ENCODE data around the gene MTCH2.

DNA sequence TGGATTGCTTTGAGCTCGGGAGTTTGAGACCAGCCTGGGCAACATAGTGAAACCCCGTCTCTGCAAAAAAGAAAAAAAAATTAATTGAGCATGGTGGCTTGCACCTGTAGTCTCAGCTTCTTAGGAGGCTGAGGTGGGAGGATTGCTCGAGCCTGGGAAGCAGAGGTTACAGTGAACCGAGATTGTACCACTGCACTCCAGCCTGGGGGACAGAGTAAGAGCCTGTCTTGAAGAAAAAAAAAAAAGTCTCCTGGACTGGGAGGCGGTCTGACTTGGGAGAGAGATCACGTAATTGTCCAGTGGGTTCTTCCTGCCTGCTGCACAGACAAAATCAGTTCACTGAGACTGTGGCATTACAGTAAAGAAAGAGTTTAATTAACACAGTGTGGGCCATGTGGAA lies 3.1 kb upstream of the MTCH2 start:
- TF ChIP-seq POLR2AphosphoS5 (IDR thresholded peaks at IDR 0.05) (no peak), POLR2A (IDR thresholded peaks at IDR 0.05) (no peak)

Measured in spleen (tissue), 3 donors.